CD8-positive, alpha-beta memory T cell (primary cell): ENCODE data around the gene USB1. TPM values are rescaled to one million over a fixed set of nuclear protein-coding genes. Genes with fewer than 3 reads are reported as not detected.

ENCODE experiments used
- CTCF ChIA-PET: fragments of 350-600 bp; sonication (Branson Sonifier 250); formaldehyde crosslinking; loops from one replicate; lab custom pipeline; 2021; ENCODE audit warnings: antibody characterized with exemption; lab: Charles Lee
- POLR2A ChIA-PET: fragments of 350-600 bp; sonication (Branson Sonifier 250); formaldehyde crosslinking; loops from one replicate; lab custom pipeline; 2021; ENCODE audit warnings: antibody characterized with exemption; lab: Charles Lee
- DNase-seq, 5 donors: peaks; one replicate each; pipeline versions ENCODE4 v3.0.0 to v3.0.0-alpha.2; 2020 to 2022; ENCODE audit warnings: mixed read lengths in 1 of 5
- H3K27ac ChIP-seq: one replicate; pipeline ENCODE4 v1.7.0; 2013; ENCODE audit warnings: low read depth, mild to moderate bottlenecking, low read length, moderate library complexity
- H3K27me3 ChIP-seq: 2 replicates; pipeline ENCODE4 v1.7.0; 2013; ENCODE audit warnings: low read length, mild to moderate bottlenecking; ENCODE audit not compliant: insufficient read depth, poor library complexity, severe bottlenecking
- H3K36me3 ChIP-seq: 2 replicates; pipeline ENCODE4 v1.7.0; 2013; ENCODE audit warnings: mild to moderate bottlenecking, low read length, moderate library complexity; ENCODE audit not compliant: insufficient read depth
- H3K4me1 ChIP-seq: 2 replicates; pipeline ENCODE4 v1.7.0; 2013; ENCODE audit warnings: mild to moderate bottlenecking, low read length, moderate library complexity; ENCODE audit not compliant: insufficient read depth
- H3K4me3 ChIP-seq: 2 replicates; pipeline ENCODE4 v1.7.0; 2013; ENCODE audit warnings: mild to moderate bottlenecking, low read length
- H3K9me3 ChIP-seq: 2 replicates; pipeline ENCODE4 v1.7.0; 2013; ENCODE audit warnings: mild to moderate bottlenecking, low read length
- H3K27ac Mint-ChIP-seq, 8 donors: one replicate each; pipeline ENCODE4 v1.8.0; 2020 to 2021; ENCODE audit warnings: mixed read lengths in 8 of 8, mild to moderate bottlenecking in 6 of 8, inconsistent platforms in 3 of 8, moderate library complexity in 3 of 8
- H3K27me3 Mint-ChIP-seq, 2 donors: one replicate each; pipeline ENCODE4 v1.8.0; 2020 to 2021; ENCODE audit warnings: mixed read lengths in 2 of 2, mild to moderate bottlenecking in 1 of 2, moderate library complexity in 1 of 2
- H3K36me3 Mint-ChIP-seq, 3 donors: one replicate each; pipeline ENCODE4 v1.8.0; 2020 to 2021; ENCODE audit warnings: mixed read lengths in 3 of 3, inconsistent platforms in 1 of 3, mild to moderate bottlenecking in 1 of 3
- H3K4me1 Mint-ChIP-seq, 3 donors: one replicate each; pipeline ENCODE4 v1.8.0; 2020 to 2021; ENCODE audit warnings: mixed read lengths in 3 of 3, inconsistent platforms in 1 of 3, mild to moderate bottlenecking in 1 of 3
- H3K4me3 Mint-ChIP-seq, 7 donors: one replicate each; pipeline ENCODE4 v1.8.0; 2020 to 2021; ENCODE audit warnings: mixed read lengths in 7 of 7, mild to moderate bottlenecking in 6 of 7, moderate library complexity in 4 of 7, inconsistent platforms in 2 of 7
- H3K9me3 Mint-ChIP-seq, 5 donors: one replicate each; pipeline ENCODE4 v1.8.0; 2020 to 2022; ENCODE audit warnings: mixed read lengths in 5 of 5, mild to moderate bottlenecking in 3 of 5, moderate library complexity in 2 of 5, inconsistent platforms in 1 of 5
- polyA plus RNA-seq: library from polyadenylated mRNA; unstranded; fragments of 300-500 nt; fragmentation: Illumina TruSeq; gene quantifications from one replicate; pipeline ENCODE4 v1.2.3, GENCODE V29; 2021
- total RNA-seq, 2 experiments: library from RNA; stranded (reverse); gene quantifications; one replicate each; pipeline ENCODE4 v1.2.3, GENCODE V29; 2021

USB1 gene
- total and polyA plus RNA-seq, 3 experiments from 2014 or later, result 66.6 to 68.5 (median 68.1) TPM

- Histone ChIP-seq H3K4me1 (no peaks in the 10 kb centered on the region), H3K9me3 (no peaks in the 10 kb centered on the region), H3K4me3 (no peak overlapping the region), H3K27me3 (no peaks in the 10 kb centered on the region), H3K27ac (no peak overlapping the region), H3K36me3 (no peaks in the 10 kb centered on the region)
- Mint-ChIP-seq H3K9me3 (no peaks in the 10 kb centered on the region), H3K4me1 (no peaks in the 10 kb centered on the region), H3K36me3 (no peaks in the 10 kb centered on the region), H3K4me3 (no peak overlapping the region), H3K27ac (no peak overlapping the region), H3K27me3 (peaks cover 0 to 9% of the 10 kb centered on the region in 2 donors)
- no peak for DNase-seq
- POLR2A ChIA-PET, result interaction anchor here (0.5 kb wide), 1 partner anchor 188 kb away, joined by 3 read pairs; no protein-coding TSS in a partner anchor
- CTCF ChIA-PET, result no interaction called here
These were observed 45.1 kb downstream of the USB1 start for GRCh38 chr16:58046054-58046881.

- Histone ChIP-seq H3K4me3 (no peak overlapping the region), H3K27me3 (no peaks in the 10 kb centered on the region), H3K4me1 (no peaks in the 10 kb centered on the region), H3K36me3 (no peaks in the 10 kb centered on the region), H3K9me3 (no peaks in the 10 kb centered on the region), H3K27ac (no peak overlapping the region)
- Mint-ChIP-seq H3K27ac (no peak overlapping the region), H3K4me1 (no peaks in the 10 kb centered on the region), H3K9me3 (no peaks in the 10 kb centered on the region), H3K27me3 (peaks cover 0 to 9% of the 10 kb centered on the region in 2 donors), H3K36me3 (no peaks in the 10 kb centered on the region), H3K4me3 (no peak overlapping the region)
- CTCF ChIA-PET, result no interaction called here
- no peak for DNase-seq
- POLR2A ChIA-PET, result interaction anchor here (0.5 kb wide), 1 partner anchor 189 kb away, joined by 3 read pairs; no protein-coding TSS in a partner anchor
These were observed 45.7 kb downstream of the USB1 start for GRCh38 chr16:58046936-58047335.

- POLR2A ChIA-PET, result no interaction called here
- H3K27ac ChIP-seq, result no peak overlapping the region
- no peaks in the 10 kb centered on the region for H3K4me1 Mint-ChIP-seq
- H3K9me3 Mint-ChIP-seq, result no peaks in the 10 kb centered on the region
- H3K27ac Mint-ChIP-seq, result no peak overlapping the region
- H3K27me3 ChIP-seq, result no peaks in the 10 kb centered on the region
- no peaks in the 10 kb centered on the region for H3K4me1 ChIP-seq
- H3K27me3 Mint-ChIP-seq, result peaks cover 0 to 9% of the 10 kb centered on the region in 2 donors
- H3K36me3 Mint-ChIP-seq, result no peaks in the 10 kb centered on the region
- no peaks in the 10 kb centered on the region for H3K36me3 ChIP-seq
- no peak overlapping the region for H3K4me3 Mint-ChIP-seq
- DNase-seq, result no peak
- CTCF ChIA-PET, result no interaction called here
- H3K9me3 ChIP-seq, result no peaks in the 10 kb centered on the region
- no peak overlapping the region for H3K4me3 ChIP-seq
These were observed 46.5 kb downstream of the USB1 start for GRCh38 chr16:58047557-58048348.

GRCh38 chr16:58048494-58049231, 47.5 kb downstream of the USB1 start:
- Mint-ChIP-seq H3K27ac (no peak overlapping the region), H3K4me1 (no peaks in the 10 kb centered on the region), H3K27me3 (peaks cover 0 to 9% of the 10 kb centered on the region in 2 donors), H3K9me3 (no peaks in the 10 kb centered on the region), H3K36me3 (no peaks in the 10 kb centered on the region), H3K4me3 (no peak overlapping the region)
- H3K27ac ChIP-seq, result no peak overlapping the region
- DNase-seq, result peak in 1 of 5 donors; percentile 21
- H3K4me3 ChIP-seq, result no peak overlapping the region
- H3K36me3 ChIP-seq, result no peaks in the 10 kb centered on the region
- H3K9me3 ChIP-seq, result no peaks in the 10 kb centered on the region
- ChIA-PET POLR2A (no interaction called here), CTCF (interaction anchor here (1.7 kb wide), 1 partner anchor 49 kb away, joined by 7 read pairs; no protein-coding TSS in a partner anchor)
- H3K4me1 ChIP-seq, result no peaks in the 10 kb centered on the region
- H3K27me3 ChIP-seq, result no peaks in the 10 kb centered on the region

GRCh38 chr16:58049232-58050185, 48.3 kb downstream of the USB1 start:
- H3K9me3 Mint-ChIP-seq, result no peaks in the 10 kb centered on the region
- ChIA-PET CTCF (interaction anchor here (1.7 kb wide), 1 partner anchor 48 kb away, joined by 7 read pairs; no protein-coding TSS in a partner anchor), POLR2A (interaction anchor here (0.5 kb wide), 1 partner anchor 41 kb away, joined by 5 read pairs; no protein-coding TSS in a partner anchor)
- Histone ChIP-seq H3K4me3 (no peak overlapping the region), H3K4me1 (no peaks in the 10 kb centered on the region), H3K36me3 (no peaks in the 10 kb centered on the region), H3K27me3 (no peaks in the 10 kb centered on the region), H3K9me3 (no peaks in the 10 kb centered on the region), H3K27ac (no peak overlapping the region)
- H3K27ac Mint-ChIP-seq, result peak overlapping the region in 1 of 8 donors; percentile 40
- no peaks in the 10 kb centered on the region for H3K4me1 Mint-ChIP-seq
- peaks cover 0 to 9% of the 10 kb centered on the region in 2 donors for H3K27me3 Mint-ChIP-seq
- peak in 1 of 5 donors; percentile 42 for DNase-seq
- H3K36me3 Mint-ChIP-seq, result no peaks in the 10 kb centered on the region
- no peak overlapping the region for H3K4me3 Mint-ChIP-seq

- Histone ChIP-seq H3K9me3 (no peaks in the 10 kb centered on the region), H3K36me3 (no peaks in the 10 kb centered on the region), H3K27ac (no peak overlapping the region), H3K4me3 (no peak overlapping the region), H3K27me3 (no peaks in the 10 kb centered on the region), H3K4me1 (no peaks in the 10 kb centered on the region)
- CTCF ChIA-PET, result no interaction called here
- Mint-ChIP-seq H3K9me3 (no peaks in the 10 kb centered on the region), H3K27me3 (peaks cover 3 to 13% of the 10 kb centered on the region in 2 donors), H3K4me1 (no peaks in the 10 kb centered on the region), H3K36me3 (no peaks in the 10 kb centered on the region), H3K4me3 (no peak overlapping the region), H3K27ac (no peak overlapping the region)
- POLR2A ChIA-PET, result no interaction called here
- no peak for DNase-seq
These were observed 50.1 kb downstream of the USB1 start for GRCh38 chr16:58051296-58051695.
